Measurements from ENCODE around the gene SMC1A.

The SMC1A gene

DNA sequence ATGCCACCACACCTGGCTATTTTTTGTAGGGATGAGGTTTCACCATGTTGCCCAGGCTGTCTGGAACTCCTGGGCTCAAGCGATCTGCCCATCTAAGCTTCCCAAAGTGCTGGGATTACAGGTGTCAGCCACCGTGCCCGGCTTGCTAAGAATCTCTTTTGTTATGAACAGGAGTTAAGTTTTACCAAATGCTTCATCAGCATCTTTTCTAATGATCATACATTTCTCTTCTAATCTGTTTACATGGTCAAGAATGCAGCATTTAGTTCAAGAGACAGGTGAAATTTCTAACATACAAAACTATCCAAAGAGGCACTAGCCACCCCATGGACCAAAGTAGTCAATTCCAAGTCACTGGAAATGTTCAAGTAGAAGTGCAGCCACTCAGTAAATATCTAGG is 88.6 kb downstream of the SMC1A start:
- DNase-seq = no peak

DNA sequence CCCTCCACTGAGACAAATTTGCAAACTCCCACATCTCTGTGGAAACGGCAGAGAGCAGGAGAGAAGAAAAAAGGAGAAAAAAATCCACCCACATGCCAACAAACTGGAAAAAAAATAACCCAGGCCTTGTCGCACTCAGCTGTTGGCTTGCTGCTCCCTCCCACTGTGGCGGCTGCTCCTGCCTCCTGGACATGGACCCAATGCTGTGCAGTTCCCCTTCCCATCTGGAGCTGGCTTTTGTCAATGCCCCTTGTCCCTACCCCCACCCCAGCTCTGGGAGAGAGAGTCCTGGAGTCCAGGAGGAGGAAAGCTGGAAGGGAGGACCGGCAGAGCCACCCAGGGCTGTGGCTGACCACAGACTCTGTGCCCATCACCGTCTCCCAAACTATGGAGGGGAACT is 90.2 kb downstream of the SMC1A start:
- DNase-seq = no peak

DNA sequence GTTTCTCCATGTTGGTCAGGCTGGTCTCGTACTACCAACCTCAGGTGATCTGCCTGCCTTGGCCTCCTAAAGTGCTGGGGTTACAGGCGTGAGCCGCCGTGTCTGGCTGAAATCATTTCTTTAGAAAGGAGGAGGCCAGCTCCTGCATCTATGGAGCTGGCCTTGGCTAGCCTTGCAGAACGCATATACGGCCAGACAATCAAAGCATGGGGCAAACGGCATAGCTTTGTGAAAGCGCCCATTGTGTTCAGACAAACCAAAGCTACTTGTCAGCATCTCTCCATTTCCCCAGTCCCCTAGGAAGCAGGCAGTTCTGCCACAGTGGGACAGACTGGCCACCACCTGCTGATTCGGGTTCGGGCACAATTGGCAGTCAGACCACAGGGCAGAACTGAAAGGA is 92.1 kb downstream of the SMC1A start:
- DNase-seq = no peak

DNA sequence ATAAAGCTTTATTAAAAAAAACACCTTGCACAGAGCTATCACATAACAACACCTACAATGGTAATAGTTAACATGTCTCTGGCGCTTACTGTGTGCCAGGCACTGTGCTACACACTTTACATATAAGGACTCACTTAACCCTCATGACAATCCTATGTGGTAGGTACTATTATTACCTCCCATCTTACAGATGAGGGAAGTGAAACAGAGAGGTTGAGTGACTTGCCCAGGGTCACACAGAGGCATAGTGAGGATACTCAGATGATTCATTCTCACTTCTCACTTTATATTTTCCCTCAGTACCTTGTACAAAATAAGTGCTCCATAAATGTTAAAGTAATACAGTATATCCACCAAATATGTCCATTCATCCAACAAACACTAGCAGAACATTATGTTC is 97.7 kb downstream of the SMC1A start:
- DNase-seq = no peak
